ENCODE measurements around the gene SNRPF.

SNRPF gene

DNA sequence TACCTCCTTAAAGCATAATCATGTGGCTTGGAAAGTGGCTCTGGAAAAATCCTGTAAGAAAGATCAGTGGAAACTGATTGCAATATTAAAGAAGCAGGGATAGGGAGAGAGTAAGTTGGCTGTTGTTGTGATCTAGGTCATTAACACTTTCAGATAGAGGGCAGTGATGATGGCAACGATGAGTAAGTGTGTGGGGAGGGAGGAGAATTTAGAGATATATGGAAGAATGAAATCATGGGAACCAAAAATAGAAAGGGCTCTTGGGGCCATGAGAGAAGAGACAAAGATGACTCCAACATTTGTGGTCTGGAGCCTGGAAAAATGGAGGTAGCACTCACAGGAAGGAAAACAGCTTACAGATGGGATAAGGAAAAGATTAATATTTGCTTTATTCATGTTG is 23.3 kb downstream of the SNRPF start:
- no peak overlapping the region for H3K4me3 ChIP-seq (ENCODE audit: low read length)
- no peak for TF ChIP-seq ZNF274 (IDR thresholded peaks at IDR 0.05; ENCODE audit: low read depth, low read length)

- H3K4me3 ChIP-seq (ENCODE audit: low read length): no peak overlapping the region
Measured at GRCh38 chr12:95882873-95883272, 24.1 kb downstream of the SNRPF start.

DNA sequence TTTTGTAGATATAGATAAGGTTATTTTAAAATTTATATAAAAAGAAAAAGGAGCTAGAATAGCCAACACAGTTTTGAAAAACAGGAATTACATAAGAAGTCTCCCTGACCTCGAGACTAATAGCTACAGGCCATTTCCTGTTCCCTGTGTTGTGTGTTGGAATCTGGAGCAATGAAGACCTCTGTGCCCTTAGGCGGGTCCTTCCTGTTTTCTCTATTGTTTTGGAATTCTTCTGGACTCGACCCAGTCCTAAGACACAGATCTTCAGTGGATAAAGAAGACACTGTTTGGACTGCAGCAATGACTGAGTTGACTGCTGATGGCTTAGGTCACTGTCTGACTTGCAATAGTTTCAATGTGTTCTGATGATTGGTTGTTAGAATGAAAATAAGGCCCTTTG is 26.2 kb downstream of the SNRPF start:
- TF ChIP-seq ZNF274 (IDR thresholded peaks at IDR 0.05; ENCODE audit: low read depth, low read length): no peak
- no peak overlapping the region for H3K4me3 ChIP-seq (ENCODE audit: low read length)

More at GRCh38 chr12:95882873-95883272, 24.1 kb downstream of the SNRPF start:
- TF ChIP-seq ZNF274 (IDR thresholded peaks at IDR 0.05; ENCODE audit: low read depth, low read length): no peak

- no peak for TF ChIP-seq ZNF274 (IDR thresholded peaks at IDR 0.05; ENCODE audit: low read depth, low read length)
- no peak overlapping the region for H3K4me3 ChIP-seq (ENCODE audit: low read length)
Measured at GRCh38 chr12:95887311-95887710, 28.6 kb downstream of the SNRPF start.

GRCh38 chr12:95890958-95891357 is 32.2 kb downstream of the SNRPF start:
- no peak for TF ChIP-seq ZNF274 (IDR thresholded peaks at IDR 0.05; ENCODE audit: low read depth, low read length)

GRCh38 chr12:95896846-95897245 is 38.1 kb downstream of the SNRPF start:
- no peak for TF ChIP-seq ZNF274 (IDR thresholded peaks at IDR 0.05; ENCODE audit: low read depth, low read length)
- H3K4me3 ChIP-seq (ENCODE audit: low read length): no peak overlapping the region

More at GRCh38 chr12:95890958-95891357, 32.2 kb downstream of the SNRPF start:
- no peak overlapping the region for H3K4me3 ChIP-seq (ENCODE audit: low read length)

- no peak overlapping the region for H3K4me3 ChIP-seq (ENCODE audit: low read length)
- no peak for TF ChIP-seq ZNF274 (IDR thresholded peaks at IDR 0.05; ENCODE audit: low read depth, low read length)
Measured at GRCh38 chr12:95898081-95898480, 39.3 kb downstream of the SNRPF start.

DNA sequence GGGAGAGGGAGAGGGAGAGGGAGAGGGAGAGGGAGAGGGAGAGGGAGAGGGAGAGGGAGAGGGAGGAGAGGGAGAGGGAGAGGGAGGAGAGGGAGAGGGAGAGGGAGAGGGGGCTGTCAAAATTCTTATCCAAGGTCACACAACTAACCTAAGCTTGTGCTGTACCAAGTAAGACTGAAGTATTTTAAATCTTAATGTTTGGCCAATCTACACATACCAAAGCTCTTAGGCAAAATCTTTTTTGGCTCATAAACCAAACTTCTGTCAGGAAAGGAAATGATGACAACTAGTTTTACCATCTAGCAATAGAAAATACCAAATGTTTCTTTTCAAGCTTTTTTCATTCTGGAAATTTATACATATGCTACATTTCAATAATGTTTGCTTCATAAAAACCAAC is 49.8 kb downstream of the SNRPF start:
- no peak overlapping the region for H3K4me3 ChIP-seq (ENCODE audit: low read length)
- TF ChIP-seq ZNF274 (IDR thresholded peaks at IDR 0.05; ENCODE audit: low read depth, low read length): no peak

- TF ChIP-seq ZNF274 (IDR thresholded peaks at IDR 0.05; ENCODE audit: low read depth, low read length): no peak
- no peak overlapping the region for H3K4me3 ChIP-seq (ENCODE audit: low read length)
Measured at GRCh38 chr12:95909871-95910270, 51.1 kb downstream of the SNRPF start.

Measured in GM08714 (cell line).